Cardiac muscle cell (in vitro differentiated cells and primary cell): Measurements from ENCODE around the gene ZNF789. TPM values are rescaled to one million over a fixed set of nuclear protein-coding genes. Genes with fewer than 3 reads are reported as not detected.
"Not testable (repeated sequence)": the region's sequence is repeated elsewhere in the genome, so short reads cannot be mapped to it uniquely, and the experiment has no call there.

ENCODE experiments used
- DNase-seq, 2 donors: peaks; one replicate each; pipeline versions ENCODE4 v3.0.0 to v3.0.0-alpha.2; 2010 to 2017; ENCODE audit warnings: low read depth in 1 of 2, low spot score in 1 of 2
- H3K27ac ChIP-seq: fragments of 200-600 bp; sonication (generic); 2 replicates; pipeline ENCODE4 v1.5.1; 2016
- H3K27me3 ChIP-seq: fragments of 200-600 bp; sonication (generic); 2 replicates; pipeline ENCODE4 v1.6.0; 2016; ENCODE audit warnings: control low read depth
- H3K36me3 ChIP-seq: fragments of 200-600 bp; sonication (generic); 2 replicates; pipeline ENCODE4 v1.5.1; 2016; ENCODE audit warnings: control low read depth
- H3K4me1 ChIP-seq: fragments of 200-600 bp; sonication (generic); 2 replicates; pipeline ENCODE4 v1.8.1; 2017; ENCODE audit warnings: low read depth, mild to moderate bottlenecking, mixed run types
- H3K4me3 ChIP-seq: fragments of 200-600 bp; sonication (generic); 2 replicates; pipeline ENCODE4 v1.5.1; 2016; ENCODE audit warnings: mild to moderate bottlenecking
- H3K9me3 ChIP-seq: fragments of 200-600 bp; sonication (generic); 2 replicates; pipeline ENCODE4 v1.5.1; 2017; ENCODE audit warnings: low read depth, mild to moderate bottlenecking, control low read depth
- CTCF ChIP-seq: IDR thresholded peaks from 2 replicates; pipeline ENCODE4 v1.5.1; 2012; ENCODE audit warnings: low read depth, mild to moderate bottlenecking, low read length
- polyA plus RNA-seq: library from polyadenylated mRNA; unstranded; fragments of >200 nt; fragmentation: Nextera tagmentation; extraction: Ambion mirVana; gene quantifications from 2 replicates; pipeline ENCODE4 v1.2.1, GENCODE V29; 2016
- total RNA-seq: library from RNA; depleted of rRNA; stranded (reverse); fragments of >200 nt; gene quantifications from 2 replicates; pipeline ENCODE4 v1.2.3, GENCODE V29; 2016

Gene ZNF789
- total RNA-seq (9.0 and 12.7 TPM in 2 replicates), polyA plus RNA-seq (10.2 and 15.3 TPM in 2 replicates)

GRCh38 chr7:99472561-99473314 lies at the start of gene ZNF789:
ZNF789 (plus strand) TSS chr7:99472890; CDS start chr7:99476457, 3,567 bp downstream.
- H3K4me3 ChIP-seq, result peak within 1 kb of the TSS; percentile 97
- H3K27me3 ChIP-seq, result no peaks in the 10 kb centered on the region
- TF ChIP-seq CTCF, result peak; percentile 5
- peaks cover 6% of the 10 kb centered on the region for H3K4me1 ChIP-seq
- H3K27ac ChIP-seq, result peak within 1 kb of the TSS; percentile 96
- H3K9me3 ChIP-seq, result no peaks in the 10 kb centered on the region
- H3K36me3 ChIP-seq, result no peaks in the 10 kb centered on the region
- peak; percentile 97 to 98 for DNase-seq

- Histone ChIP-seq H3K27me3 (no peaks in the 10 kb centered on the region), H3K36me3 (peaks cover 20% of the 10 kb centered on the region), H3K27ac (no peak overlapping the region), H3K9me3 (no peaks in the 10 kb centered on the region), H3K4me3 (no peak overlapping the region), H3K4me1 (no peaks in the 10 kb centered on the region)
- DNase-seq, result no peak
- no peak for TF ChIP-seq CTCF
Observed at GRCh38 chr7:99424932-99425730, 47.6 kb upstream of the ZNF789 start.

GRCh38 chr7:99428972-99429566 lies 43.6 kb upstream of the ZNF789 start:
- Histone ChIP-seq H3K4me1 (no peaks in the 10 kb centered on the region), H3K36me3 (peaks cover 21% of the 10 kb centered on the region), H3K9me3 (no peaks in the 10 kb centered on the region), H3K4me3 (no peak overlapping the region), H3K27ac (no peak overlapping the region), H3K27me3 (no peaks in the 10 kb centered on the region)
- no peak for DNase-seq
- no peak for TF ChIP-seq CTCF

GRCh38 chr7:99429756-99430155 lies 42.9 kb upstream of the ZNF789 start:
- DNase-seq, result no peak
- no peak overlapping the region for H3K27ac ChIP-seq
- H3K4me1 ChIP-seq, result no peaks in the 10 kb centered on the region
- H3K4me3 ChIP-seq, result no peak overlapping the region
- H3K27me3 ChIP-seq, result no peaks in the 10 kb centered on the region
- H3K36me3 ChIP-seq, result peaks cover 18% of the 10 kb centered on the region
- no peaks in the 10 kb centered on the region for H3K9me3 ChIP-seq
- TF ChIP-seq CTCF, result no peak

GRCh38 chr7:99431756-99432540 lies 40.7 kb upstream of the ZNF789 start:
- not testable (repeated sequence) for DNase-seq, H3K4me3 ChIP-seq, H3K27ac ChIP-seq, H3K27me3 ChIP-seq, H3K9me3 ChIP-seq, H3K4me1 ChIP-seq
- peaks cover 18% of the 10 kb centered on the region for H3K36me3 ChIP-seq
